ENCODE results near the gene VN1R2.
"Not testable (repeated sequence)": the region's sequence is repeated elsewhere in the genome, so short reads cannot be mapped to it uniquely, and the experiment has no call there.

GRCh38 chr19:53257715-53258342 lies at the start of gene VN1R2:
- TF ChIP-seq CTCF, EP300 (IDR thresholded peaks at IDR 0.05): not testable (repeated sequence)
